ENCODE measurements around the gene ASH1L. TPM values are rescaled to one million over a fixed set of nuclear protein-coding genes. Genes with fewer than 3 reads are reported as not detected.
A peak's percentile ranks its signal among the peaks of the same experiment; 100 is the strongest.

Gene ASH1L
- total and polyA plus RNA-seq, 2 experiments from 2014 or later: 23.6 to 24.7 TPM

GRCh38 chr1:155383406-155383805, 179.2 kb downstream of the ASH1L start (continued):
- TF ChIP-seq CTCF (conservative IDR thresholded peaks at IDR 0.05; ENCODE audit: low read depth in 2 of 2) (no peak), STAT1 (IDR thresholded peaks at IDR 0.05; ENCODE audit: unreplicated experiment) (no peak), NANOG (IDR thresholded peaks at IDR 0.05; ENCODE audit: borderline replicate concordance) (no peak), EZH2phosphoT487 (IDR thresholded peaks at IDR 0.05; ENCODE audit: unreplicated experiment) (no peak), ZNF331 (CRISPR knock-in tag; IDR thresholded peaks at IDR 0.05; ENCODE audit: low read depth) (no peak), EZH2 (IDR thresholded peaks at IDR 0.05; ENCODE audit: low read depth, unreplicated experiment) (no peak)
- TF ChIP-seq, protein P1, sequence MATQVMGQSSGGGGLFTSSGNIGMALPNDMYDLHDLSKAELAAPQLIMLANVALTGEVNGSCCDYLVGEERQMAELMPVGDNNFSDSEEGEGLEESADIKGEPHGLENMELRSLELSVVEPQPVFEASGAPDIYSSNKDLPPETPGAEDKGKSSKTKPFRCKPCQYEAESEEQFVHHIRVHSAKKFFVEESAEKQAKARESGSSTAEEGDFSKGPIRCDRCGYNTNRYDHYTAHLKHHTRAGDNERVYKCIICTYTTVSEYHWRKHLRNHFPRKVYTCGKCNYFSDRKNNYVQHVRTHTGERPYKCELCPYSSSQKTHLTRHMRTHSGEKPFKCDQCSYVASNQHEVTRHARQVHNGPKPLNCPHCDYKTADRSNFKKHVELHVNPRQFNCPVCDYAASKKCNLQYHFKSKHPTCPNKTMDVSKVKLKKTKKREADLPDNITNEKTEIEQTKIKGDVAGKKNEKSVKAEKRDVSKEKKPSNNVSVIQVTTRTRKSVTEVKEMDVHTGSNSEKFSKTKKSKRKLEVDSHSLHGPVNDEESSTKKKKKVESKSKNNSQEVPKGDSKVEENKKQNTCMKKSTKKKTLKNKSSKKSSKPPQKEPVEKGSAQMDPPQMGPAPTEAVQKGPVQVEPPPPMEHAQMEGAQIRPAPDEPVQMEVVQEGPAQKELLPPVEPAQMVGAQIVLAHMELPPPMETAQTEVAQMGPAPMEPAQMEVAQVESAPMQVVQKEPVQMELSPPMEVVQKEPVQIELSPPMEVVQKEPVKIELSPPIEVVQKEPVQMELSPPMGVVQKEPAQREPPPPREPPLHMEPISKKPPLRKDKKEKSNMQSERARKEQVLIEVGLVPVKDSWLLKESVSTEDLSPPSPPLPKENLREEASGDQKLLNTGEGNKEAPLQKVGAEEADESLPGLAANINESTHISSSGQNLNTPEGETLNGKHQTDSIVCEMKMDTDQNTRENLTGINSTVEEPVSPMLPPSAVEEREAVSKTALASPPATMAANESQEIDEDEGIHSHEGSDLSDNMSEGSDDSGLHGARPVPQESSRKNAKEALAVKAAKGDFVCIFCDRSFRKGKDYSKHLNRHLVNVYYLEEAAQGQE (IDR thresholded peaks at IDR 0.05; ENCODE audit: unreplicated experiment): no peak

- H3K9me2 ChIP-seq (ENCODE audit: insufficient read depth): no peaks in the 10 kb centered on the region
- H3K27me3 Mint-ChIP-seq (ENCODE audit: insufficient read depth, low read depth, poor library complexity): no peaks in the 10 kb centered on the region
- no peaks in the 10 kb centered on the region for H3F3A ChIP-seq (replicated peaks; ENCODE audit: low read depth)
- no peaks in the 10 kb centered on the region for H3K9me3 Mint-ChIP-seq
- no peak overlapping the region for H3K27ac ChIP-seq (ENCODE audit: low read depth)
- ATAC-seq: no peak; the same call in 2 of the 3 replicates
- TF ChIP-seq, protein P2, sequence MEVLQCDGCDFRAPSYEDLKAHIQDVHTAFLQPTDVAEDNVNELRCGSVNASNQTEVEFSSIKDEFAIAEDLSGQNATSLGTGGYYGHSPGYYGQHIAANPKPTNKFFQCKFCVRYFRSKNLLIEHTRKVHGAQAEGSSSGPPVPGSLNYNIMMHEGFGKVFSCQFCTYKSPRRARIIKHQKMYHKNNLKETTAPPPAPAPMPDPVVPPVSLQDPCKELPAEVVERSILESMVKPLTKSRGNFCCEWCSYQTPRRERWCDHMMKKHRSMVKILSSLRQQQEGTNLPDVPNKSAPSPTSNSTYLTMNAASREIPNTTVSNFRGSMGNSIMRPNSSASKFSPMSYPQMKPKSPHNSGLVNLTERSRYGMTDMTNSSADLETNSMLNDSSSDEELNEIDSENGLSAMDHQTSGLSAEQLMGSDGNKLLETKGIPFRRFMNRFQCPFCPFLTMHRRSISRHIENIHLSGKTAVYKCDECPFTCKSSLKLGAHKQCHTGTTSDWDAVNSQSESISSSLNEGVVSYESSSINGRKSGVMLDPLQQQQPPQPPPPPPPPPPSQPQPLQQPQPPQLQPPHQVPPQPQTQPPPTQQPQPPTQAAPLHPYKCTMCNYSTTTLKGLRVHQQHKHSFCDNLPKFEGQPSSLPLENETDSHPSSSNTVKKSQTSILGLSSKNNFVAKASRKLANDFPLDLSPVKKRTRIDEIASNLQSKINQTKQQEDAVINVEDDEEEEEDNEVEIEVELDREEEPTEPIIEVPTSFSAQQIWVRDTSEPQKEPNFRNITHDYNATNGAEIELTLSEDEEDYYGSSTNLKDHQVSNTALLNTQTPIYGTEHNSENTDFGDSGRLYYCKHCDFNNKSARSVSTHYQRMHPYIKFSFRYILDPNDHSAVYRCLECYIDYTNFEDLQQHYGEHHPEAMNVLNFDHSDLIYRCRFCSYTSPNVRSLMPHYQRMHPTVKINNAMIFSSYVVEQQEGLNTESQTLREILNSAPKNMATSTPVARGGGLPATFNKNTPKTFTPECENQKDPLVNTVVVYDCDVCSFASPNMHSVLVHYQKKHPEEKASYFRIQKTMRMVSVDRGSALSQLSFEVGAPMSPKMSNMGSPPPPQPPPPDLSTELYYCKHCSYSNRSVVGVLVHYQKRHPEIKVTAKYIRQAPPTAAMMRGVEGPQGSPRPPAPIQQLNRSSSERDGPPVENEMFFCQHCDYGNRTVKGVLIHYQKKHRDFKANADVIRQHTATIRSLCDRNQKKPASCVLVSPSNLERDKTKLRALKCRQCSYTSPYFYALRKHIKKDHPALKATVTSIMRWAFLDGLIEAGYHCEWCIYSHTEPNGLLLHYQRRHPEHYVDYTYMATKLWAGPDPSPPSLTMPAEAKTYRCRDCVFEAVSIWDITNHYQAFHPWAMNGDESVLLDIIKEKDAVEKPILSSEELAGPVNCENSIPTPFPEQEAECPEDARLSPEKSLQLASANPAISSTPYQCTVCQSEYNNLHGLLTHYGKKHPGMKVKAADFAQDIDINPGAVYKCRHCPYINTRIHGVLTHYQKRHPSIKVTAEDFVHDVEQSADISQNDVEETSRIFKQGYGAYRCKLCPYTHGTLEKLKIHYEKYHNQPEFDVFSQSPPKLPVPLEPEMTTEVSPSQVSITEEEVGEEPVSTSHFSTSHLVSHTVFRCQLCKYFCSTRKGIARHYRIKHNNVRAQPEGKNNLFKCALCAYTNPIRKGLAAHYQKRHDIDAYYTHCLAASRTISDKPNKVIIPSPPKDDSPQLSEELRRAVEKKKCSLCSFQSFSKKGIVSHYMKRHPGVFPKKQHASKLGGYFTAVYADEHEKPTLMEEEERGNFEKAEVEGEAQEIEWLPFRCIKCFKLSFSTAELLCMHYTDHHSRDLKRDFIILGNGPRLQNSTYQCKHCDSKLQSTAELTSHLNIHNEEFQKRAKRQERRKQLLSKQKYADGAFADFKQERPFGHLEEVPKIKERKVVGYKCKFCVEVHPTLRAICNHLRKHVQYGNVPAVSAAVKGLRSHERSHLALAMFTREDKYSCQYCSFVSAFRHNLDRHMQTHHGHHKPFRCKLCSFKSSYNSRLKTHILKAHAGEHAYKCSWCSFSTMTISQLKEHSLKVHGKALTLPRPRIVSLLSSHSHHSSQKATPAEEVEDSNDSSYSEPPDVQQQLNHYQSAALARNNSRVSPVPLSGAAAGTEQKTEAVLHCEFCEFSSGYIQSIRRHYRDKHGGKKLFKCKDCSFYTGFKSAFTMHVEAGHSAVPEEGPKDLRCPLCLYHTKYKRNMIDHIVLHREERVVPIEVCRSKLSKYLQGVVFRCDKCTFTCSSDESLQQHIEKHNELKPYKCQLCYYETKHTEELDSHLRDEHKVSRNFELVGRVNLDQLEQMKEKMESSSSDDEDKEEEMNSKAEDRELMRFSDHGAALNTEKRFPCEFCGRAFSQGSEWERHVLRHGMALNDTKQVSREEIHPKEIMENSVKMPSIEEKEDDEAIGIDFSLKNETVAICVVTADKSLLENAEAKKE (CRISPR knock-in tag; IDR thresholded peaks at IDR 0.05): no peak
- TF ChIP-seq CREB1 (CRISPR knock-in tag; IDR thresholded peaks at IDR 0.05; ENCODE audit: low read depth) (no peak), CTCF (conservative IDR thresholded peaks at IDR 0.05; ENCODE audit: low read depth in 2 of 2) (no peak), EZH2 (IDR thresholded peaks at IDR 0.05; ENCODE audit: low read depth, unreplicated experiment) (no peak), JUNB (IDR thresholded peaks at IDR 0.05; ENCODE audit: unreplicated experiment) (no peak), EZH2phosphoT487 (IDR thresholded peaks at IDR 0.05; ENCODE audit: unreplicated experiment) (no peak)
- peaks cover 16% of the 10 kb centered on the region; the same call in 1 of the 2 replicates for H3K36me3 ChIP-seq (ENCODE audit: insufficient read depth)
- no peak overlapping the region for H3K4me2 ChIP-seq
- no peaks in the 10 kb centered on the region for H3K27me3 ChIP-seq (ENCODE audit: insufficient read depth)
- DNase-seq (ENCODE audit: low spot score): peak; percentile 74
- no peak overlapping the region for H3K4me3 Mint-ChIP-seq
- H3K4me3 ChIP-seq: no peak overlapping the region
- peaks cover 24% of the 10 kb centered on the region; the same call in 2 of the 3 replicates for H3K36me3 Mint-ChIP-seq (ENCODE audit: low read depth)
- peak overlapping the region; percentile 52 for H3K27ac Mint-ChIP-seq
- H3K4me1 Mint-ChIP-seq: peaks cover 10% of the 10 kb centered on the region
- no peaks in the 10 kb centered on the region for H3K79me2 ChIP-seq (replicated peaks; ENCODE audit: insufficient read depth)
- H4K20me1 ChIP-seq (replicated peaks; ENCODE audit: insufficient read depth): no peaks in the 10 kb centered on the region
- H2AFZ ChIP-seq: no peak overlapping the region
- H3K4me1 ChIP-seq (ENCODE audit: insufficient read depth): peaks cover 8% of the 10 kb centered on the region
Observed at GRCh38 chr1:155379631-155380090, 182.9 kb downstream of the ASH1L start.

All from GM23338 (cell line).